GM23338 (cell line): ENCODE measurements around the gene CCDC69. TPM values are rescaled to one million over a fixed set of nuclear protein-coding genes. Genes with fewer than 3 reads are reported as not detected.

Source experiments
- ATAC-seq: fragments of 200-7000 bp; cut with Tn5 transposase; 3 replicates; pipeline ENCODE4 v1.9.1; 2020
- DNase-seq: peaks from one replicate; pipeline ENCODE4 v3.0.0-alpha.2; 2015; ENCODE audit warnings: low spot score
- H2AFZ ChIP-seq: fragments of 200-600 bp; sonication (generic); 2 replicates; pipeline ENCODE4 v1.8.0; 2016; ENCODE audit warnings: antibody characterized with exemption, mild to moderate bottlenecking, moderate library complexity
- H3F3A ChIP-seq: fragments of 200-600 bp; sonication (generic); replicated peaks from 2 replicates; pipeline ENCODE4 v1.8.0; 2017; ENCODE audit warnings: antibody characterized with exemption, mixed run types, low read depth
- H3K27ac ChIP-seq: fragments of 200-600 bp; sonication (generic); 2 replicates; pipeline ENCODE4 v1.6.1; 2016; ENCODE audit warnings: low read depth
- H3K27me3 ChIP-seq: fragments of 200-600 bp; sonication (generic); 2 replicates; pipeline ENCODE4 v1.8.0; 2016; ENCODE audit warnings: mild to moderate bottlenecking, mixed run types, moderate library complexity; ENCODE audit not compliant: insufficient read depth
- H3K36me3 ChIP-seq: fragments of 200-600 bp; sonication (generic); 2 replicates; pipeline ENCODE4 v1.8.0; 2016; ENCODE audit warnings: mild to moderate bottlenecking; ENCODE audit not compliant: insufficient read depth
- H3K4me1 ChIP-seq: fragments of 200-600 bp; sonication (generic); 2 replicates; pipeline ENCODE4 v1.8.0; 2016; ENCODE audit warnings: mild to moderate bottlenecking, moderate library complexity; ENCODE audit not compliant: insufficient read depth
- H3K4me2 ChIP-seq: fragments of 200-600 bp; sonication (generic); 2 replicates; pipeline ENCODE4 v1.7.1; 2017; ENCODE audit warnings: mixed run types
- H3K4me3 ChIP-seq: fragments of 200-600 bp; sonication (generic); 2 replicates; pipeline ENCODE4 v1.6.1; 2016; ENCODE audit warnings: mixed run types
- H3K79me2 ChIP-seq: fragments of 200-600 bp; sonication (generic); replicated peaks from 2 replicates; pipeline ENCODE4 v1.8.0; 2017; ENCODE audit warnings: mild to moderate bottlenecking; ENCODE audit not compliant: insufficient read depth
- H3K9me2 ChIP-seq: fragments of 200-600 bp; sonication (generic); 2 replicates; pipeline ENCODE4 v1.8.0; 2017; ENCODE audit not compliant: insufficient read depth
- H4K20me1 ChIP-seq: fragments of 200-600 bp; sonication (generic); replicated peaks from 2 replicates; pipeline ENCODE4 v1.8.0; 2017; ENCODE audit warnings: mild to moderate bottlenecking; ENCODE audit not compliant: insufficient read depth
- H3K27ac Mint-ChIP-seq: 2 replicates; pipeline ENCODE4 v1.8.0; 2020; ENCODE audit warnings: inconsistent platforms, mild to moderate bottlenecking, moderate library complexity, mixed read lengths
- H3K27me3 Mint-ChIP-seq: 3 replicates; pipeline ENCODE4 v1.8.0; 2022; ENCODE audit warnings: low read depth, mild to moderate bottlenecking, moderate library complexity, mixed read lengths, inconsistent platforms; ENCODE audit not compliant: insufficient read depth, poor library complexity
- H3K36me3 Mint-ChIP-seq: 3 replicates; pipeline ENCODE4 v1.8.0; 2021; ENCODE audit warnings: low read depth, mild to moderate bottlenecking, inconsistent platforms, moderate library complexity, mixed read lengths
- H3K4me1 Mint-ChIP-seq: 3 replicates; pipeline ENCODE4 v1.8.0; 2020; ENCODE audit warnings: mild to moderate bottlenecking, inconsistent platforms, mixed read lengths
- H3K4me3 Mint-ChIP-seq: 3 replicates; pipeline ENCODE4 v1.8.0; 2021; ENCODE audit warnings: moderate library complexity, mild to moderate bottlenecking, inconsistent platforms, mixed read lengths
- H3K9me3 Mint-ChIP-seq: 3 replicates; pipeline ENCODE4 v1.8.0; 2020; ENCODE audit warnings: moderate library complexity, mild to moderate bottlenecking, inconsistent platforms, mixed read lengths
- CTCF ChIP-seq, 2 experiments: fragments of 200-600 bp in 1 of 2; sonication (generic) in 1 of 2; conservative IDR thresholded peaks; 2 replicates each; pipeline versions ENCODE4 v1.5.1 to v1.6.1; 2016 to 2017; ENCODE audit warnings: antibody characterized with exemption in 2 of 2, low read depth in 2 of 2, mild to moderate bottlenecking in 2 of 2, moderate library complexity in 1 of 2
- polyA plus RNA-seq: library from polyadenylated mRNA; unstranded; fragments of >200 nt; fragmentation: Nextera tagmentation; extraction: Ambion mirVana; gene quantifications from 2 replicates; pipeline ENCODE4 v1.2.1, GENCODE V29; 2016
- total RNA-seq: library from RNA; depleted of rRNA; stranded (reverse); fragments of >200 nt; shearing (Covaris generic); gene quantifications from 2 replicates; pipeline ENCODE4 v1.2.3, GENCODE V29; 2014
- TF ChIP-seq, protein P1 (sequence below): IDR thresholded peaks from one replicate; pipeline ENCODE4 v1.6.1; 2018; ENCODE audit warnings: antibody characterized with exemption; ENCODE audit not compliant: unreplicated experiment
- TF ChIP-seq, protein P2 (sequence below): fragments of 250-450 bp; sonication (Bioruptor Pico); IDR thresholded peaks from 2 replicates; pipeline ENCODE4 v1.5.0; 2020; ENCODE audit warnings: mild to moderate bottlenecking, moderate library complexity

The CCDC69 gene
- total and polyA plus RNA-seq, 2 experiments from 2014 or later: 2.7 to 5.3 TPM

DNA sequence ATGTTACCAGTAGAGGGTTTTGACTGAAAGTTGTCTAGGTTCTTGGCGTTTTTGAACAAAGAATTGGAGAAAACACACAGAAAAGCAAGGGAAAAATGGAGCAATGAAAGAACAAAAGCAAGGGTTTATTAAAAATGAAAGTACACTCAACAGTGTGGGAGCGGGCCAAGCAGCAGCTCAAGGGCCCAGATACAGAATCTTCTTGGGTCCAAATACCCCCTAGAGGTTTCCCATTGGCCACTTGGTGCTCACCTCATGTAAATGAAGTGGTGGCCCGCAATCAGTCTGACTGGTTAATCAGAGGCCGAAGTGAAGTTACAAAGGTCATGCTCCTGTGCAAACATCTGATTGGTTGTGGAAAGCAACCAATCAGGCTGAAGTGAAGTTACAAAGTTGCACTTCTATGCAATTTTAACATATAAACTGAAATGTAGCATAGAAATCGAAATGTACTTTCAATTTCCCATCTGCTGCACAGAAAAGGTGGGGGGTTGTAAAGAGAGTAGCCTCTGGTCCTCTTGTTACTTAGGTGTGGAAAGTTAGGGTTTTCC, 27.2 kb upstream of the CCDC69 start (continued):
- TF ChIP-seq, protein P1, sequence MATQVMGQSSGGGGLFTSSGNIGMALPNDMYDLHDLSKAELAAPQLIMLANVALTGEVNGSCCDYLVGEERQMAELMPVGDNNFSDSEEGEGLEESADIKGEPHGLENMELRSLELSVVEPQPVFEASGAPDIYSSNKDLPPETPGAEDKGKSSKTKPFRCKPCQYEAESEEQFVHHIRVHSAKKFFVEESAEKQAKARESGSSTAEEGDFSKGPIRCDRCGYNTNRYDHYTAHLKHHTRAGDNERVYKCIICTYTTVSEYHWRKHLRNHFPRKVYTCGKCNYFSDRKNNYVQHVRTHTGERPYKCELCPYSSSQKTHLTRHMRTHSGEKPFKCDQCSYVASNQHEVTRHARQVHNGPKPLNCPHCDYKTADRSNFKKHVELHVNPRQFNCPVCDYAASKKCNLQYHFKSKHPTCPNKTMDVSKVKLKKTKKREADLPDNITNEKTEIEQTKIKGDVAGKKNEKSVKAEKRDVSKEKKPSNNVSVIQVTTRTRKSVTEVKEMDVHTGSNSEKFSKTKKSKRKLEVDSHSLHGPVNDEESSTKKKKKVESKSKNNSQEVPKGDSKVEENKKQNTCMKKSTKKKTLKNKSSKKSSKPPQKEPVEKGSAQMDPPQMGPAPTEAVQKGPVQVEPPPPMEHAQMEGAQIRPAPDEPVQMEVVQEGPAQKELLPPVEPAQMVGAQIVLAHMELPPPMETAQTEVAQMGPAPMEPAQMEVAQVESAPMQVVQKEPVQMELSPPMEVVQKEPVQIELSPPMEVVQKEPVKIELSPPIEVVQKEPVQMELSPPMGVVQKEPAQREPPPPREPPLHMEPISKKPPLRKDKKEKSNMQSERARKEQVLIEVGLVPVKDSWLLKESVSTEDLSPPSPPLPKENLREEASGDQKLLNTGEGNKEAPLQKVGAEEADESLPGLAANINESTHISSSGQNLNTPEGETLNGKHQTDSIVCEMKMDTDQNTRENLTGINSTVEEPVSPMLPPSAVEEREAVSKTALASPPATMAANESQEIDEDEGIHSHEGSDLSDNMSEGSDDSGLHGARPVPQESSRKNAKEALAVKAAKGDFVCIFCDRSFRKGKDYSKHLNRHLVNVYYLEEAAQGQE: no peak

GRCh38 chr5:151250346-151251000, 26.6 kb upstream of the CCDC69 start:
- TF ChIP-seq CTCF (conservative IDR thresholded peaks at IDR 0.05; ENCODE audit: low read depth in 2 of 2): peak in 1 of 2 experiments; percentile 42; a peak in 2 of 4 replicates
- TF ChIP-seq, protein P2, sequence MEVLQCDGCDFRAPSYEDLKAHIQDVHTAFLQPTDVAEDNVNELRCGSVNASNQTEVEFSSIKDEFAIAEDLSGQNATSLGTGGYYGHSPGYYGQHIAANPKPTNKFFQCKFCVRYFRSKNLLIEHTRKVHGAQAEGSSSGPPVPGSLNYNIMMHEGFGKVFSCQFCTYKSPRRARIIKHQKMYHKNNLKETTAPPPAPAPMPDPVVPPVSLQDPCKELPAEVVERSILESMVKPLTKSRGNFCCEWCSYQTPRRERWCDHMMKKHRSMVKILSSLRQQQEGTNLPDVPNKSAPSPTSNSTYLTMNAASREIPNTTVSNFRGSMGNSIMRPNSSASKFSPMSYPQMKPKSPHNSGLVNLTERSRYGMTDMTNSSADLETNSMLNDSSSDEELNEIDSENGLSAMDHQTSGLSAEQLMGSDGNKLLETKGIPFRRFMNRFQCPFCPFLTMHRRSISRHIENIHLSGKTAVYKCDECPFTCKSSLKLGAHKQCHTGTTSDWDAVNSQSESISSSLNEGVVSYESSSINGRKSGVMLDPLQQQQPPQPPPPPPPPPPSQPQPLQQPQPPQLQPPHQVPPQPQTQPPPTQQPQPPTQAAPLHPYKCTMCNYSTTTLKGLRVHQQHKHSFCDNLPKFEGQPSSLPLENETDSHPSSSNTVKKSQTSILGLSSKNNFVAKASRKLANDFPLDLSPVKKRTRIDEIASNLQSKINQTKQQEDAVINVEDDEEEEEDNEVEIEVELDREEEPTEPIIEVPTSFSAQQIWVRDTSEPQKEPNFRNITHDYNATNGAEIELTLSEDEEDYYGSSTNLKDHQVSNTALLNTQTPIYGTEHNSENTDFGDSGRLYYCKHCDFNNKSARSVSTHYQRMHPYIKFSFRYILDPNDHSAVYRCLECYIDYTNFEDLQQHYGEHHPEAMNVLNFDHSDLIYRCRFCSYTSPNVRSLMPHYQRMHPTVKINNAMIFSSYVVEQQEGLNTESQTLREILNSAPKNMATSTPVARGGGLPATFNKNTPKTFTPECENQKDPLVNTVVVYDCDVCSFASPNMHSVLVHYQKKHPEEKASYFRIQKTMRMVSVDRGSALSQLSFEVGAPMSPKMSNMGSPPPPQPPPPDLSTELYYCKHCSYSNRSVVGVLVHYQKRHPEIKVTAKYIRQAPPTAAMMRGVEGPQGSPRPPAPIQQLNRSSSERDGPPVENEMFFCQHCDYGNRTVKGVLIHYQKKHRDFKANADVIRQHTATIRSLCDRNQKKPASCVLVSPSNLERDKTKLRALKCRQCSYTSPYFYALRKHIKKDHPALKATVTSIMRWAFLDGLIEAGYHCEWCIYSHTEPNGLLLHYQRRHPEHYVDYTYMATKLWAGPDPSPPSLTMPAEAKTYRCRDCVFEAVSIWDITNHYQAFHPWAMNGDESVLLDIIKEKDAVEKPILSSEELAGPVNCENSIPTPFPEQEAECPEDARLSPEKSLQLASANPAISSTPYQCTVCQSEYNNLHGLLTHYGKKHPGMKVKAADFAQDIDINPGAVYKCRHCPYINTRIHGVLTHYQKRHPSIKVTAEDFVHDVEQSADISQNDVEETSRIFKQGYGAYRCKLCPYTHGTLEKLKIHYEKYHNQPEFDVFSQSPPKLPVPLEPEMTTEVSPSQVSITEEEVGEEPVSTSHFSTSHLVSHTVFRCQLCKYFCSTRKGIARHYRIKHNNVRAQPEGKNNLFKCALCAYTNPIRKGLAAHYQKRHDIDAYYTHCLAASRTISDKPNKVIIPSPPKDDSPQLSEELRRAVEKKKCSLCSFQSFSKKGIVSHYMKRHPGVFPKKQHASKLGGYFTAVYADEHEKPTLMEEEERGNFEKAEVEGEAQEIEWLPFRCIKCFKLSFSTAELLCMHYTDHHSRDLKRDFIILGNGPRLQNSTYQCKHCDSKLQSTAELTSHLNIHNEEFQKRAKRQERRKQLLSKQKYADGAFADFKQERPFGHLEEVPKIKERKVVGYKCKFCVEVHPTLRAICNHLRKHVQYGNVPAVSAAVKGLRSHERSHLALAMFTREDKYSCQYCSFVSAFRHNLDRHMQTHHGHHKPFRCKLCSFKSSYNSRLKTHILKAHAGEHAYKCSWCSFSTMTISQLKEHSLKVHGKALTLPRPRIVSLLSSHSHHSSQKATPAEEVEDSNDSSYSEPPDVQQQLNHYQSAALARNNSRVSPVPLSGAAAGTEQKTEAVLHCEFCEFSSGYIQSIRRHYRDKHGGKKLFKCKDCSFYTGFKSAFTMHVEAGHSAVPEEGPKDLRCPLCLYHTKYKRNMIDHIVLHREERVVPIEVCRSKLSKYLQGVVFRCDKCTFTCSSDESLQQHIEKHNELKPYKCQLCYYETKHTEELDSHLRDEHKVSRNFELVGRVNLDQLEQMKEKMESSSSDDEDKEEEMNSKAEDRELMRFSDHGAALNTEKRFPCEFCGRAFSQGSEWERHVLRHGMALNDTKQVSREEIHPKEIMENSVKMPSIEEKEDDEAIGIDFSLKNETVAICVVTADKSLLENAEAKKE: no peak
- Mint-ChIP-seq H3K27me3 (peaks cover 10% of the 10 kb centered on the region), H3K27ac (no peak overlapping the region), H3K9me3 (no peaks in the 10 kb centered on the region), H3K4me3 (peak overlapping the region; percentile 11; the same call in 2 of the 3 replicates), H3K36me3 (no peaks in the 10 kb centered on the region), H3K4me1 (peaks cover 25% of the 10 kb centered on the region)
- Histone ChIP-seq H4K20me1 (no peaks in the 10 kb centered on the region), H3K4me1 (peaks cover 28% of the 10 kb centered on the region), H3K36me3 (no peaks in the 10 kb centered on the region), H3K27me3 (no peaks in the 10 kb centered on the region), H3K4me3 (no peak overlapping the region), H3K4me2 (peak overlapping the region; percentile 13; the same call in 1 of the 2 replicates), H3K27ac (no peak overlapping the region; the same call in 1 of the 2 replicates), H3K9me2 (no peaks in the 10 kb centered on the region), H2AFZ (peak overlapping the region; percentile 70), H3F3A (no peaks in the 10 kb centered on the region), H3K79me2 (peaks cover 15% of the 10 kb centered on the region)
- ATAC-seq (no peak), DNase-seq (no peak)
